Measurements from ENCODE around the gene TRABD2B. TPM values are rescaled to one million over a fixed set of nuclear protein-coding genes. Genes with fewer than 3 reads are reported as not detected.

TRABD2B gene
- total and polyA plus RNA-seq, 4 donors: 0.28 to 2.6 (median 1.3) TPM

GRCh38 chr1:47717341-47717740 is 279.8 kb downstream of the TRABD2B start:
- H3K36me3 ChIP-seq (ENCODE audit: control insufficient read depth in 4 of 4, insufficient read depth in 3 of 4, low read depth in 1 of 4, low read length in 3 of 4): no peaks in the 10 kb centered on the region
- TF ChIP-seq YY1 (IDR thresholded peaks at IDR 0.05) (no peak), HNF4G (IDR thresholded peaks at IDR 0.05) (no peak), FOXA1 (IDR thresholded peaks at IDR 0.05) (no peak), ATF3 (IDR thresholded peaks at IDR 0.05) (no peak), SP1 (IDR thresholded peaks at IDR 0.05) (no peak), RAD21 (IDR thresholded peaks at IDR 0.05) (no peak)
- H3K27me3 ChIP-seq (ENCODE audit: control insufficient read depth in 4 of 4, insufficient read depth in 4 of 4, low read length in 3 of 4): peaks cover 0 to 4% (median under 1%) of the 10 kb centered on the region in 4 donors
- no peak overlapping the region for H3K27ac ChIP-seq (ENCODE audit: low read depth in 1 of 2, low read length in 2 of 2)
- no peak for DNase-seq (ENCODE audit: low spot score)
- no peak overlapping the region for H3K9ac ChIP-seq (ENCODE audit: low read depth in 1 of 2, low read length in 2 of 2)
- H3K9me3 ChIP-seq (ENCODE audit: control insufficient read depth in 4 of 4, low read length in 3 of 4): no peaks in the 10 kb centered on the region
- H3K4me1 ChIP-seq (ENCODE audit: control insufficient read depth in 4 of 4, insufficient read depth in 4 of 4, low read length in 3 of 4): no peaks in the 10 kb centered on the region
- H3K4me3 ChIP-seq (ENCODE audit: low read depth in 1 of 3, low read length in 3 of 3): no peak overlapping the region

DNA sequence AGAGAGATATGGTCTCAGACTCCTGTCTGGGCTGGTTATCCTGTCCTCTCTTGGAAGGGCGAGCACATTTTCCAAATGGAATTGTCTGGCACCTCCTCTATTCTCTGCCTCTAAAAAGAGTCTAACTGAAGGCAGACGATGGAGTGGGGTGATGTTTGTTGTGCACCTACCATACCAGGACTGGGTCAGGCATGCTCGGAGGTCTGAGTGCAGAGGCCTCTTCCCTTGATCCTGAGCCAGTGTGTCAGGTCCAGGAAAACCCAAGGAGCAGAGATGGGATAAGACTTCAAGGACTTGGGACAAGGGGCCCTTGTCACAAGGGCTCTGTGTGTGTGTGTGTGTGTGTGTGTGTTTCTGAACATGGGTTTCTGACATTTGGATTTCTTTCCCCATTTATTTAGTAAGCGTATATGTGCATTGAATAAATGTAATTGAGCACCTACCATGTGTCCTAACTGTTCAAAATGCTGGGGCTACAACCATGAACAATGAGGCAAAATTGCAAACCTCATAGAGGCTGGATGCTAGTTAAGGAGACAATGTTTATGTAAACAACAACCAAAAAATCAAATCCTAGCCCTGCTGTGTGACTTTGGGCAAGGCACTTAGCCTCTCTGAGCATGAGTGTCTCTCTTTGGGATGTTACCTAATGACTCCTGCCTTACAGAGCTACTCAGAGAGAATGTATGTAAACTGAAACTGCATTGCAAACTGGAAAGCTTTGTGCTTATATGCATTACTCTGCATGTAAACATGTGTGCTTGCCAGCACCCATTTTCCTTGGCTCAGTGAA is 283.0 kb downstream of the TRABD2B start:
- WGBS: 88% methylated on average over 4 of the region's 4 CpGs
- no peak overlapping the region for H3K4me3 ChIP-seq (ENCODE audit: low read depth in 1 of 3, low read length in 3 of 3)
- no peak for TF ChIP-seq YY1 (IDR thresholded peaks at IDR 0.05)
- no peak for TF ChIP-seq JUND (IDR thresholded peaks at IDR 0.05)
- no peak for TF ChIP-seq HNF4A (conservative IDR thresholded peaks at IDR 0.05)
- TF ChIP-seq REST (IDR thresholded peaks at IDR 0.05): no peak
- no peak for TF ChIP-seq ZBTB33 (IDR thresholded peaks at IDR 0.05)
- TF ChIP-seq ATF3 (IDR thresholded peaks at IDR 0.05): no peak
- no peak for TF ChIP-seq GABPA (IDR thresholded peaks at IDR 0.05 in 1 of 2, conservative IDR thresholded peaks at IDR 0.05 in 1 of 2)
- TF ChIP-seq, protein P1, sequence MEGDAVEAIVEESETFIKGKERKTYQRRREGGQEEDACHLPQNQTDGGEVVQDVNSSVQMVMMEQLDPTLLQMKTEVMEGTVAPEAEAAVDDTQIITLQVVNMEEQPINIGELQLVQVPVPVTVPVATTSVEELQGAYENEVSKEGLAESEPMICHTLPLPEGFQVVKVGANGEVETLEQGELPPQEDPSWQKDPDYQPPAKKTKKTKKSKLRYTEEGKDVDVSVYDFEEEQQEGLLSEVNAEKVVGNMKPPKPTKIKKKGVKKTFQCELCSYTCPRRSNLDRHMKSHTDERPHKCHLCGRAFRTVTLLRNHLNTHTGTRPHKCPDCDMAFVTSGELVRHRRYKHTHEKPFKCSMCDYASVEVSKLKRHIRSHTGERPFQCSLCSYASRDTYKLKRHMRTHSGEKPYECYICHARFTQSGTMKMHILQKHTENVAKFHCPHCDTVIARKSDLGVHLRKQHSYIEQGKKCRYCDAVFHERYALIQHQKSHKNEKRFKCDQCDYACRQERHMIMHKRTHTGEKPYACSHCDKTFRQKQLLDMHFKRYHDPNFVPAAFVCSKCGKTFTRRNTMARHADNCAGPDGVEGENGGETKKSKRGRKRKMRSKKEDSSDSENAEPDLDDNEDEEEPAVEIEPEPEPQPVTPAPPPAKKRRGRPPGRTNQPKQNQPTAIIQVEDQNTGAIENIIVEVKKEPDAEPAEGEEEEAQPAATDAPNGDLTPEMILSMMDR (IDR thresholded peaks at IDR 0.05; ENCODE audit: low read depth, low read length, missing input control): no peak
- TF ChIP-seq TAF1 (conservative IDR thresholded peaks at IDR 0.05): no peak
- TF ChIP-seq NR2F2 (IDR thresholded peaks at IDR 0.05): no peak
- H3K9me3 ChIP-seq (ENCODE audit: control insufficient read depth in 4 of 4, low read length in 3 of 4): no peaks in the 10 kb centered on the region
- no peak overlapping the region for H3K9ac ChIP-seq (ENCODE audit: low read depth in 1 of 2, low read length in 2 of 2)
- no peak for DNase-seq (ENCODE audit: low spot score)
- H3K36me3 ChIP-seq (ENCODE audit: control insufficient read depth in 4 of 4, insufficient read depth in 3 of 4, low read depth in 1 of 4, low read length in 3 of 4): no peaks in the 10 kb centered on the region
- peaks cover 7 to 19% (median 14%) of the 10 kb centered on the region in 4 donors for H3K4me1 ChIP-seq (ENCODE audit: control insufficient read depth in 4 of 4, insufficient read depth in 4 of 4, low read length in 3 of 4)
- no peak overlapping the region for H3K27ac ChIP-seq (ENCODE audit: low read depth in 1 of 2, low read length in 2 of 2)
- H3K27me3 ChIP-seq (ENCODE audit: control insufficient read depth in 4 of 4, insufficient read depth in 4 of 4, low read length in 3 of 4): peaks cover 3 to 10% (median 6%) of the 10 kb centered on the region in 4 donors
